Stimulated activated naive B cell treated with anti-CD40 and anti-IgM and Interleukin-4, amounts not matched to agents 10 μg/mL and 1 μg/mL and 100 μg/mL, for 72 hours (primary cell): ENCODE measurements around the gene APOBEC3F.
"Not testable (repeated sequence)": the region's sequence is repeated elsewhere in the genome, so short reads cannot be mapped to it uniquely, and the experiment has no call there.

Source experiments
- ATAC-seq, 2 donors: fragments of 150-1000 bp; cut with Tn5 transposase; replicated peaks; 2 replicates each; pipeline ENCODE4 v1.10.0; 2021; ENCODE audit warnings: moderate library complexity in 1 of 2
- DNase-seq: peaks from one replicate; pipeline ENCODE4 v3.0.0; 2021
- H3K27ac Mint-ChIP-seq: one replicate; pipeline ENCODE4 v1.8.0; 2022; ENCODE audit warnings: mild to moderate bottlenecking, mixed read lengths
- H3K27me3 Mint-ChIP-seq, 2 donors: one replicate each; pipeline ENCODE4 v1.8.0; 2022; ENCODE audit warnings: mixed read lengths in 2 of 2
- H3K36me3 Mint-ChIP-seq, 2 donors: one replicate each; pipeline ENCODE4 v1.8.0; 2022; ENCODE audit warnings: mixed read lengths in 2 of 2, mild to moderate bottlenecking in 1 of 2
- H3K4me1 Mint-ChIP-seq, 2 donors: one replicate each; pipeline ENCODE4 v1.8.0; 2022; ENCODE audit warnings: mixed read lengths in 2 of 2, mild to moderate bottlenecking in 1 of 2
- H3K4me3 Mint-ChIP-seq, 2 donors: one replicate each; pipeline ENCODE4 v1.8.0; 2022; ENCODE audit warnings: mild to moderate bottlenecking in 2 of 2, mixed read lengths in 2 of 2, moderate library complexity in 1 of 2
- H3K9me3 Mint-ChIP-seq, 2 donors: one replicate each; pipeline ENCODE4 v1.8.0; 2022; ENCODE audit warnings: mixed read lengths in 2 of 2, mild to moderate bottlenecking in 1 of 2

Gene APOBEC3F

DNA sequence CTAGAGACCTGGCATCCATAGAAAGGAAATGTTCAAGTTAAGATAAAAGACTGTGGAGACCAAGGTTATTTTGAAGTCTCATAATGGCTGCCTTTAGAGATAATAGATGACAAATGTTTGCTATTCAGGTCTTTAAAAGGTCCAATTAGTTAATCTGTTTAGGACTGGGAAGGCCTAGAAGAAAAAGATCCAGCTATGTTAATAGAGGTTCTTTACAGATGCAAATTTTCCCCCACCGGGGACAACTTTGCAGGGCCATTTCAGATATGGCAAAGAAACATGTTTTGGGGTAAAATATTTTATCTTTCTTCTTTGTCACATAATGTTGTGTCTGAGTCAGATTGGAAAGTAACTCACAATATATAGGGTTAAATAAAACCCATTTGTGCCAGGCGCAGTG, 33.3 kb downstream of the APOBEC3F start:
- Mint-ChIP-seq H3K9me3 (peaks cover 0 to 1% of the 10 kb centered on the region in 2 donors), H3K27ac (peak overlapping the region; percentile 97), H3K27me3 (no peaks in the 10 kb centered on the region), H3K4me1 (peaks cover 32 to 80% of the 10 kb centered on the region in 2 donors), H3K36me3 (peaks cover 9 to 25% of the 10 kb centered on the region in 2 donors), H3K4me3 (peak overlapping the region in 1 of 2 donors; percentile 61)
- no peak for ATAC-seq
- DNase-seq = no peak

DNA sequence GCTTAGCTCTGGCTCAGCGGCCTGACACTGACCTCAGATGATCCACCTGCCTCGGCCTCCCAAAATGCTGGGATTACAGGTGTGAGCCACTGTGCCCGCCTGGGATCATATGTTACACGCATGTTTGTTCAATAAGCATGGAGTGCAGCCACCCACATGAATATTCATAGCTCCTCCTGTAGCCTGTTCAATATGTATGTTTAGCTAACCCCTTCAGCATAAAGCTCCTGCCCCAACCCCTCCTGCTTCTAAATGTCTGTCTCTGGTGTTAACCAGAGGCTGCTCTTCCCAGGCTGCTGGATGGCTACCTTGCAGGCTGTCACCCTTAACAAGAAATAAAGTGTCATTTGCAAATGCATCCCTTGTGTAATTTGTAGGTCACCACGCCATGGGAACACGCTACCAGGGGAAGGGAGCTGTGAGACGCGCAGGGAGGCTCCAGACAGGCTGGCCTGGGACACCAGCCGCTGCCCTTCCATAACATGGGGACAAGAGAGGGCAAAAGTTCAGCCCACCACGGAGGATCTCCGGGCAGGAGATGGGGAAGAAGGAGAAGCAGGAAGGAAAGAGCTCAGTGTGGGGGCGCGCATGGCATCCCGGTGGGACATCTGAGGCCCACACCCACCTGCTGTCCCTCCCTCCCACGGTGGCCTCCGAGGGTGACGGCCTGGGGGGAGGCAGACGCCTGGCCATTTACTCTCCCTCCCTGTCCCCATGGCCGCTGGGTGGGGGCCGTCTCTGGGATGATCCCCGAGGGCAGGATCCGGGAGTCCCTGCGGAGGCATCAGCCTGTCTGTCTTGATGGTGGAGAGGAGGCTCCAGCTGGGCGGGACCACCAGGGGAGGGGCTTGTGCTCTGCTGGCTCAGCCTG, 35.7 kb downstream of the APOBEC3F start:
- Mint-ChIP-seq H3K36me3 (peaks cover 16 to 28% of the 10 kb centered on the region in 2 donors), H3K4me1 (peaks cover 34 to 78% of the 10 kb centered on the region in 2 donors), H3K4me3 (peak overlapping the region; percentile 93 to 95), H3K27ac (peak overlapping the region; percentile 96)
- not testable (repeated sequence) for ATAC-seq, DNase-seq, H3K27me3 Mint-ChIP-seq, H3K9me3 Mint-ChIP-seq

DNA sequence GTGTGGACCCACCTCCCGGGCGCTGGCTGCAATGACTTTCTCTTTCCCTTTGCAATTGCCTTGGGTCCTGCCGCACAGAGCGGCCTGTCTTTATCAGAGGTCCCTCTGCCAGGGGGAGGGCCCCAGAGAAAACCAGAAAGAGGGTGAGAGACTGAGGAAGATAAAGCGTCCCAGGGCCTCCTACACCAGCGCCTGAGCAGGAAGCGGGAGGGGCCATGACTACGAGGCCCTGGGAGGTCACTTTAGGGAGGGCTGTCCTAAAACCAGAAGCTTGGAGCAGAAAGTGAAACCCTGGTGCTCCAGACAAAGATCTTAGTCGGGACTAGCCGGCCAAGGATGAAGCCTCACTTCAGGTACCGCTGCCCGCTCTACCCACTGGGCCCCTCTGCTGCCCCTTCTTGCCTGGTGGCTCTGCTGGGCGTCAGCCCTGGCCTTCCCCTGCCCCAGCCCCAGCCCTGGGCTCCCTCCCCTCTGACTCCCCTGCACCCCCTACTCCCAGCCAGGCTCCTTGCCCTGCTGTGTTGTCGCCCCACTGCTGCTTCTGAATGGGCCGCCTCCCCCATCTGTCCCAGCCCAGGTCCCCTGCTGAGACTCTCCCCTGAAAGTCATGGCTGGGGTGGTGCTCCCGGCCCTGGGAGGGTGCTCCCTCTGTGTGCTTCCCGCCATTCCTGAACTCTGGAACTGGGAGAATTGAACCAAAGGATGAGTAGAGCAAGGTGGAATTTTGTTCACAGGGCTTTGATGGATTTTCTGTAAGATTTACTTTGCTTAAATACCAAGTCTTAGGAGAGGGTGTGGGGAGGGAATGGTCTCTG, 36.6 kb downstream of the APOBEC3F start, which contains the start of gene APOBEC3G:
TSS of gene APOBEC3G (plus strand) at position 250 of the 815 bp plus-strand sequence. CDS start at position 337, 87 bp downstream.
- Mint-ChIP-seq H3K27ac (peak within 1 kb of the TSS; percentile 96), H3K4me3 (peak within 1 kb of the TSS; percentile 93 to 95), H3K36me3 (peaks cover 24 to 36% of the 10 kb centered on the region in 2 donors), H3K4me1 (peaks cover 39 to 87% of the 10 kb centered on the region in 2 donors)
- H3K9me3 Mint-ChIP-seq, H3K27me3 Mint-ChIP-seq: not testable (repeated sequence)
- peak; percentile 84 to 86 for ATAC-seq
- DNase-seq = peak; percentile 57

DNA sequence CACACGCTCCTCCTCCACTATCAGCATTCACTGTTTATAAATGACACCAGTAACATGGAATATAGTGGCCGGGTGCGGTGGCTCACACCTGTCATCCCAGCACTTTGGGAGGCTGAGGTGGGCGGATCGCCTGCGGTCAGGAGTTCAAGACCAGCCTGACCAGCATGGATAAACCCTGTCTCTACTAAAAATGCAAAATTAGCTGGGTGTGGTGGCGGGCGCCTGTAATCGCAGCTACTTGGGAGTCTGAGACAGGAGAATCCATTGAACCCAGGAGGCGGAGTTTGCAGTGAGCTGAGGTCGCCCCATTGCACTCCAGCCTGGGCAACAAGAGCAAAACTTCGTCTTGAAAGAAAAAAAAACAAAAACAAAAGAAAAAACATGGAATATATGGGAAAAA, 37.2 kb downstream of the APOBEC3F start:
- not testable (repeated sequence) for H3K9me3 Mint-ChIP-seq, DNase-seq, H3K27me3 Mint-ChIP-seq, ATAC-seq
- Mint-ChIP-seq H3K4me3 (peak overlapping the region; percentile 93 to 95), H3K36me3 (peaks cover 29 to 41% of the 10 kb centered on the region in 2 donors), H3K4me1 (peaks cover 35 to 87% of the 10 kb centered on the region in 2 donors), H3K27ac (peak overlapping the region; percentile 96)

DNA sequence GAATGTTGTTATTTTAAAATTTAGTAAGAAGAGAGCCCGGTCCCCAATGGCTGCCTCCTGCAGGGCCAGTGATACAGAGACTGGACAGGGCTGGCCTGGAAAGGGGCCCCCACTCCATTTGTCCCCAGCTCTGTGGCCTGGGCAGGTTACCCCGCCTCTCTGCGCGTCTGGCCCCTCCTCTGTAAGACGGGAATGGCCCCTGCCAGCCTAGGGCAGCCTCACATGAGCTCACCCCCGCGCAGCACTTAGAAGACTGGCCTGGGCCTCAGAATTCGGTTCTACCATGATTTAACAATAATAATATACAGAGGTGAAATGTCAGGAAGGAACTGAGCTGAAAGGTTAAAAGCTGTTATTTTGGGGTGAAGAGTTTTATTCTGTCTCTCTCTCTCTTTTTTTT, 37.7 kb downstream of the APOBEC3F start:
- Mint-ChIP-seq H3K27me3 (no peaks in the 10 kb centered on the region), H3K36me3 (peaks cover 33 to 45% of the 10 kb centered on the region in 2 donors), H3K27ac (peak overlapping the region; percentile 96), H3K4me1 (peaks cover 37 to 87% of the 10 kb centered on the region in 2 donors), H3K4me3 (peak overlapping the region; percentile 93 to 95), H3K9me3 (no peaks in the 10 kb centered on the region)
- ATAC-seq (no peak), DNase-seq (no peak)

DNA sequence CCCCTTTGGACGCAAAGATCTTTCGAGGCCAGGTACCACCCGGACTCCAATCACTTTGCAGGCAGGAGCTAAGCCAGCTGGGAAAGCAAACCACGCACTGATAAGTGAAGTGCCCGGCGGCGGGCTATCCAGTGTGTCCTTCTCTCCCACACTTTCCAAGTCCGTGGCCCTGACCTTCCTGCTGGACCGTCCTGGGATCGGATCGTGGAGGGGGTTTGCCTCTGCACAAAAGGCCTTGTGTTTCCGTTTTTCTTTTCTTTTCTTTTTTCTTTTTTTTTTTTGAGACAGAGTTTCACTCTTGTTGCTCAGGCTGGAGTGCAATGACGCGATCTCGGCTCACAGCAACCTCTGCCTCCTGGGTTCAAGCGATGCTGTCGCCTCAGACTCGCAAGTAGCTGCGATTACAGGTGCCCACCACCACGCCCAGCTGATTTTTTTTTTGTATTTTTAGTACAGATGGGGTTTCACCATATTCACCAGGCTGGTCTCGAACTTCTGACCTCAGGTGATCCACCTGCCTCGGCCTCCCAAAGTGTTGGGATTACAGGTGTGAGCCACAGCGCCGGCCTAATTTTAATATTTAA, 38.5 kb downstream of the APOBEC3F start:
- peaks cover 37 to 81% of the 10 kb centered on the region in 2 donors for H3K4me1 Mint-ChIP-seq
- DNase-seq, H3K27me3 Mint-ChIP-seq, ATAC-seq, H3K9me3 Mint-ChIP-seq, H3K27ac Mint-ChIP-seq: not testable (repeated sequence)
- peak overlapping the region; percentile 73 to 95 for H3K4me3 Mint-ChIP-seq
- peaks cover 34 to 50% of the 10 kb centered on the region in 2 donors for H3K36me3 Mint-ChIP-seq

DNA sequence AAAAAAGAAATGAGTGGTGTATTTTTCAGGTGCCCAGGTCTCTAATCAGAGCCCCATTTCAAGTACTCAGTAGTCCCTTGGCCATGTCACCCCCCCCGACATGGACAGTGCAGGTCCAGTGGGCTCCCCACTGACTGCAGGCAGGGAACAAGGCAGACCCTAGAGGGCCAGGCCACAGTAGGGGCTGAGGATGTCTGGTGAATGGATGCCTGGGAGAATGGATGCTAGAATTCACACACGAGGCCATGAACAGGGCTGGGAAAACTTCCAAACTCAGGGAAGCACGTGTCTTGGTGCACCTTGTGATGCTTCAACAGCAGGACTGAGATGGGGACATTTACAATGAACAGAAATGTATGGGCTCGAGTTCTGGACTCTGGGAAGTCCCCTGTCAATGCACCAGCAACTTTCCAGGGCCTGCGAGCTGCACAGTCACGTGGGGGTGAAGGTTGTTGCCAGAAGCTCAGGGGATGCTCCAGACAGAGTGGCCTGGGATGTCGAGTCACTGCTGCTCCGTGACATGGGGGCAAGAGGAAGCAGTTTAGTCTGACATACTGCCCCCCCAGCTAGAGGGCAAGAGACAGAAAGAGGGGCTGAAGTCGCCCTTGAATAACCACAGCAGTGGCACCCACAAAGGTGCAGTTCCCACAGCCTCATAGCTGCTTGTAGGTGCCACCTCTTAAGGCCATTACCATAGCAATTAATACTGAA, 39.5 kb downstream of the APOBEC3F start:
- Mint-ChIP-seq H3K4me3 (peak overlapping the region; percentile 56 to 74), H3K9me3 (no peaks in the 10 kb centered on the region), H3K27me3 (no peaks in the 10 kb centered on the region), H3K27ac (peak overlapping the region; percentile 95), H3K4me1 (peaks cover 33 to 73% of the 10 kb centered on the region in 2 donors), H3K36me3 (peaks cover 37 to 54% of the 10 kb centered on the region in 2 donors)
- DNase-seq (peak; percentile 33), ATAC-seq (peak; percentile 38 to 54)

DNA sequence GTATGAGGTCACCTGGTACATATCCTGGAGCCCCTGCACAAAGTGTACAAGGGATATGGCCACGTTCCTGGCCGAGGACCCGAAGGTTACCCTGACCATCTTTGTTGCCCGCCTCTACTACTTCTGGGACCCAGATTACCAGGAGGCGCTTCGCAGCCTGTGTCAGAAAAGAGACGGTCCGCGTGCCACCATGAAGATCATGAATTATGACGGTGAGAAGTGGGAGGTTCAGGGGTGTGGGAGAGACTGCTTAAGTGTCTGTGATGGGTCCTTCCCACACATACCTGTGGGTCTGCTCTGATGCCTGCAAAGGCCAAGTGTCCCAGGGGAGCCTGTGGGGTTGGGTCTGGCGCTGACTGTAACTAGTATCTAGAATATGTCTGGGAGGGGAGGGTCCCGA, 40.4 kb downstream of the APOBEC3F start:
- peak overlapping the region; percentile 43 to 44 for H3K4me3 Mint-ChIP-seq
- H3K27me3 Mint-ChIP-seq = no peaks in the 10 kb centered on the region
- H3K9me3 Mint-ChIP-seq = no peaks in the 10 kb centered on the region
- peaks cover 29 to 65% of the 10 kb centered on the region in 2 donors for H3K4me1 Mint-ChIP-seq
- no peak overlapping the region for H3K27ac Mint-ChIP-seq
- H3K36me3 Mint-ChIP-seq = peaks cover 41 to 59% of the 10 kb centered on the region in 2 donors
- ATAC-seq = no peak
- no peak for DNase-seq

DNA sequence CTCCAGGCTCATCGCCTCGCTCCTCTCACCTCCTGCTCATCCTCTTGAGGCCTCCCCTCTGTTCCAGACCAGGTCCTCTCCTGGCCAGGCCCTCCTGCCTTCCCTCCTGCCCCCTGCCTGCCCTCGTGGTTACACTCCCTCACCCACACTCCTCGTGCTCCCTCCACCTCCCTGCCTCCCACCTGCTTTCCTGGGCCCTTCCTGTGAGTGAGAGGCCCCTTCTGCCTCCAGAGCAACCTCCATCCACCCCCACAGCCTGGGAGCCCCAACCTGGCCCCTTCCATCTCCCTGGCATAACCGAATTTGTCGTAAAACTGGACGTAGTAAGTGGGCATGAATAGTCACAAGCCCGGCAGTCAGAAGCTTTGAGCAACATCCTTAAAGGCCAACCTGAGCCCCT, 40.9 kb downstream of the APOBEC3F start:
- peak overlapping the region in 1 of 2 donors; percentile 43 for H3K4me3 Mint-ChIP-seq
- DNase-seq (no peak), ATAC-seq (no peak)
- H3K36me3 Mint-ChIP-seq = peaks cover 44 to 64% of the 10 kb centered on the region in 2 donors
- peaks cover 31 to 65% of the 10 kb centered on the region in 2 donors for H3K4me1 Mint-ChIP-seq
- no peaks in the 10 kb centered on the region for H3K27me3 Mint-ChIP-seq
- no peaks in the 10 kb centered on the region for H3K9me3 Mint-ChIP-seq
- peak overlapping the region; percentile 81 for H3K27ac Mint-ChIP-seq

DNA sequence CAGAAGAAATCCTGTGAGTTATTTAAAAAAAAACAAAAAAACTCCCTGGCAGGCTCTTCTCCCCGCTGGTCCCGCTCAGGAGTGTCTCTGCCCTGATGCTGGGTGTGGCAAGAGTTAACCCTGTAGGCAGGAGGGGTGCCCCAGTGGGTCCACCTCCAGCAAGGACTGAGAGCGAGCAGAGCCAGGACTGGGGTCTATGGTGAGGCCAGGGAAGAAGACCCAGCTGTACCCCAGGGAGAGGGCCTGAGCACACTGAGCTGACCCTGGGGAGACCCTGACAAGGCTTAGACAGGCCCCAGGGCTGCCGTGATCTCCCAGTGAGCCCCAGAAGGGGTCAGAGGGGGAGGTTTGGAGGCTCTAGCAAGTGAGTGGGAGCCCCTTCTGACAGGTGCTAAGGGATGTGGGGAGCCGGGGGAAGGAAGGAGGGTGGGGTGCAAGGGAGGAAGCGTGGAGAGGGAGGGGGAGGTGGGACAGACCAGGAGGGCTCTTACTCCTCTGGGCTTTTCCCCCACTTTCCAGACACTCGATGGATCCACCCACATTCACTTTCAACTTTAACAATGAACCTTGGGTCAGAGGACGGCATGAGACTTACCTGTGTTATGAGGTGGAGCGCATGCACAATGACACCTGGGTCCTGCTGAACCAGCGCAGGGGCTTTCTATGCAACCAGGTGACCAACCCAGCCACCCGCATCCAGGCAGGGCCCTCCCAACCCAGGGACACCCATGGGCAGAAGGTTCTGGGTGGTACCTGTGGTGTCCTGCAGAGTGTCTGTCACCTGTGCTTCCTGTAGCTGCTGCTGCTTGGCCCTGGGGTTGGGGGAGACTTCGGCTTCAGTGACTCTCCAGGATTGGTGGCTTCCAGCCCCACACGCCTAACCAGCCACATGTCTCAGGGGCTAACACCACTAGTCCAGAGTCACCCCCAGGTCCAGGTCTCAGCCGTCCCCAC, 42.8 kb downstream of the APOBEC3F start:
- DNase-seq = no peak
- peaks cover 33 to 61% of the 10 kb centered on the region in 2 donors for H3K4me1 Mint-ChIP-seq
- H3K27ac Mint-ChIP-seq = peak overlapping the region; percentile 20
- H3K36me3 Mint-ChIP-seq = peaks cover 45 to 65% of the 10 kb centered on the region in 2 donors
- H3K4me3 Mint-ChIP-seq = peak overlapping the region in 1 of 2 donors; percentile 6
- ATAC-seq = no peak
- no peaks in the 10 kb centered on the region for H3K27me3 Mint-ChIP-seq
- H3K9me3 Mint-ChIP-seq = no peaks in the 10 kb centered on the region

DNA sequence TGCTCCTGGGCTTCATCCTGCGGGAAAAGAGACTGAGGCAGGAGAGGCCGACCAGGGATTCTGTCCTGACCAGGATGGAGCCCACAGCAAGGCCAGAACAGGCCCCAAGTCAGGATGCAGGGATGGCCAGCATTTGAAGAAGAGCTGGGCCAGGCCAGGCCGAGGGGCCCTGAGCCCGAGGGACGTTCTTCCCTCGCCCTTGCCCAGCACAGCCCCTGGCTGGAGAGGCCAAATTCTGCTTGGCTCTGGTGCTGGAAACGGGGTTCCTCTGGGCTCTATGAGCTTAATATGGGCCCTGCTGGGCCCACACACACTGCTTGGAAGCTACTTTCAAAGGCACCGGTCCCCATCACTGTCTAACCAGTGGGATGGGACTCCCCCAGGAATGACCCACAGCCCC, 44.0 kb downstream of the APOBEC3F start:
- DNase-seq (no peak), ATAC-seq (no peak)
- Mint-ChIP-seq H3K27me3 (no peaks in the 10 kb centered on the region), H3K4me3 (no peak overlapping the region), H3K27ac (no peak overlapping the region), H3K4me1 (peaks cover 34 to 57% of the 10 kb centered on the region in 2 donors), H3K36me3 (peaks cover 45 to 64% of the 10 kb centered on the region in 2 donors), H3K9me3 (no peaks in the 10 kb centered on the region)

DNA sequence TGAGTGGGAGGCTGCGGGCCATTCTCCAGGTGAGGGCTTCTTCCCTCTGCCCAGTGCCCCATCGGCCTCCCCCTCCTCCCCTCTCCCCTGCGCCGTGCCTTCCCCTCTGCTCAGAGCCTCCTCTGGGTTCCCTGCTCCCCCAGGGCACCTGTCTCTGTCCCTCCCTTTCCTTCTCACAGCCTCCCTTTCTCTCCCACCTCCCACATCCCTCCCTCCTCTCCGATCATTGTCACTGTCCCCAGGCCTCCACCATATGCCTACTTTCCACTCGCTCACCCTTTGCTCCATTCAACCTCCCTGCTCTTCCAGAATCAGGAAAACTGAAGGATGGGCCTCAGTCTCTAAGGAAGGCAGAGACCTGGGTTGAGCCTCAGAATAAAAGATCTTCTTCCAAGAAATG, 46.4 kb downstream of the APOBEC3F start:
- no peaks in the 10 kb centered on the region for H3K9me3 Mint-ChIP-seq
- H3K36me3 Mint-ChIP-seq = peaks cover 26 to 43% of the 10 kb centered on the region in 2 donors
- ATAC-seq (no peak), DNase-seq (no peak)
- no peak overlapping the region for H3K4me3 Mint-ChIP-seq
- peak overlapping the region; percentile 16 for H3K27ac Mint-ChIP-seq
- H3K4me1 Mint-ChIP-seq = peaks cover 24 to 57% of the 10 kb centered on the region in 2 donors
- H3K27me3 Mint-ChIP-seq = no peaks in the 10 kb centered on the region
